Mucosa of descending colon (tissue), 3 donors: ENCODE results near the gene GPR31. TPM values are rescaled to one million over a fixed set of nuclear protein-coding genes. Genes with fewer than 3 reads are reported as not detected.

ENCODE experiments used
- ATAC-seq: fragments of 200-7000 bp; cut with Tn5 transposase; one replicate; pipeline ENCODE4 v1.9.1; 2020; ENCODE audit warnings: mild to moderate bottlenecking, moderate library complexity
- DNase-seq, 3 donors: peaks; one replicate each; pipeline ENCODE4 v3.0.0-alpha.2; 2020
- H3K36me3 ChIP-seq: fragments of 200-600 bp; one replicate; pipeline ENCODE4 v1.8.0; 2021; ENCODE audit warnings: low read depth, mild to moderate bottlenecking
- H3K4me1 ChIP-seq: fragments of 200-600 bp; one replicate; pipeline ENCODE4 v1.8.0; 2021; ENCODE audit warnings: low read depth, mild to moderate bottlenecking
- H3K4me3 ChIP-seq: fragments of 200-600 bp; one replicate; pipeline ENCODE4 v1.8.0; 2021; ENCODE audit warnings: mild to moderate bottlenecking
- H3K9me3 ChIP-seq: fragments of 200-600 bp; one replicate; pipeline ENCODE4 v1.8.0; 2021; ENCODE audit warnings: mild to moderate bottlenecking
- intact Hi-C, 2 donors: fragments of 100-400 bp; cut with DNase I in 1 of 2; cut with micrococcal nuclease in 1 of 2; formaldehyde crosslinking; loops; one replicate each; pipeline versions ENCODE4 v1.11.0 to v1.11.1; 2022; cut with DNase I, micrococcal nuclease
- total RNA-seq, 3 donors: library from RNA; stranded (reverse); fragmentation: NEBNext Ultra II Directional in 2 of 3; extraction: Animal tissue kit (Norgen Biotek cat#: 25700) in 2 of 3; gene quantifications; one replicate each; pipeline versions ENCODE4 v1.2.1 to v1.2.4, GENCODE V29; 2021 to 2023
- TF ChIP-seq, protein P1 (sequence below): fragments of 200-600 bp; IDR thresholded peaks from one replicate; pipeline ENCODE4 v1.8.0; 2022; ENCODE audit warnings: antibody characterized with exemption, mild to moderate bottlenecking
- donor health status: DM: no; HTN: no; CAD: no; lungs with moderate emphysema.
- donor health status: DM: no; HTN: no; CAD: no.
- donor health status: DM: no; HTN: yes; CAD: no.

GPR31 gene
- total RNA-seq, 3 donors from 2014 or later, result not detected

GRCh38 chr6:167116838-167117228 lies 40.9 kb downstream of the GPR31 start:
- H3K4me3 ChIP-seq, result no peak overlapping the region
- TF ChIP-seq, protein P1, sequence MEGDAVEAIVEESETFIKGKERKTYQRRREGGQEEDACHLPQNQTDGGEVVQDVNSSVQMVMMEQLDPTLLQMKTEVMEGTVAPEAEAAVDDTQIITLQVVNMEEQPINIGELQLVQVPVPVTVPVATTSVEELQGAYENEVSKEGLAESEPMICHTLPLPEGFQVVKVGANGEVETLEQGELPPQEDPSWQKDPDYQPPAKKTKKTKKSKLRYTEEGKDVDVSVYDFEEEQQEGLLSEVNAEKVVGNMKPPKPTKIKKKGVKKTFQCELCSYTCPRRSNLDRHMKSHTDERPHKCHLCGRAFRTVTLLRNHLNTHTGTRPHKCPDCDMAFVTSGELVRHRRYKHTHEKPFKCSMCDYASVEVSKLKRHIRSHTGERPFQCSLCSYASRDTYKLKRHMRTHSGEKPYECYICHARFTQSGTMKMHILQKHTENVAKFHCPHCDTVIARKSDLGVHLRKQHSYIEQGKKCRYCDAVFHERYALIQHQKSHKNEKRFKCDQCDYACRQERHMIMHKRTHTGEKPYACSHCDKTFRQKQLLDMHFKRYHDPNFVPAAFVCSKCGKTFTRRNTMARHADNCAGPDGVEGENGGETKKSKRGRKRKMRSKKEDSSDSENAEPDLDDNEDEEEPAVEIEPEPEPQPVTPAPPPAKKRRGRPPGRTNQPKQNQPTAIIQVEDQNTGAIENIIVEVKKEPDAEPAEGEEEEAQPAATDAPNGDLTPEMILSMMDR, result no peak
- DNase-seq, result no peak
- ATAC-seq, result no peak
- intact Hi-C loops, result no loop called here
- H3K4me1 ChIP-seq, result no peaks in the 10 kb centered on the region
- H3K9me3 ChIP-seq, result no peaks in the 10 kb centered on the region
- H3K36me3 ChIP-seq, result no peaks in the 10 kb centered on the region

DNA sequence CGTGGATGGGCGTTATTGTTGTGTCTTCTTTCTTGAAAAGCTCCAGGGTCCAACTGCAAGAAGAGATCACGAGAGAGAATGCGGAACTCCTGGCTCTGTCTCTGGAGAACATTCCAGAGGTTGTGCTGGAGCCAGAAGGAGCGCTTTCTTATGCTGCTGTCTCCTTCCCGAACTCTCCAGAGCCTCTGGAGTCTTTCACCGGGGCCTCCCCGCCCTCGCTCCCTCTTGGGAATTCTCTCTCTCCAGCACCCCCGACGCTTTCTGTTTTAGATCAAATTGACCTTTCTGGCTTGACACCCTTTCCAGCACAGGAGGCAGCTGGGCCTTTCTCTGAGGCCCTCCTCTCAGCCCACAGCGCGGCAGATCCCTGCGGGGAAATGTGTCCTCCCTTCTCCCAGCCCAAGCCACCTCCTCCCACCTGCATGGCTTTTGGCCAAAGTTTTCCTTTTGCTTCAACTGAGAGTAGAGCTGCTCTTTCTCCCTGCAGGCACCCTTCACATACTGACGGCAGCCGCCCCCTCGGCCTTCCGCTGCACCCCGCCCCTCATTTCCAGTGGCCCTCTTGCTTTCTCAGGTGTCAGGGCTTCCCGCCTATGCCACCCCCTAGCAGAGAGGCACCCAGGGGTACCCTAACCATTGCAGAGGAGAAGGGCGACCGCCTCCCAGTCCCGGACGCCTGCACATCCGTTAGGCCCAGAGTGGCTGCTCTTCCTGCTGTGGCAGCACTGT lies 41.5 kb downstream of the GPR31 start:
- DNase-seq (no peak), ATAC-seq (peak; percentile 6)
- no peaks in the 10 kb centered on the region for H3K4me1 ChIP-seq

GRCh38 chr6:167115054-167115453 lies 42.7 kb downstream of the GPR31 start:
- Histone ChIP-seq H3K9me3 (no peaks in the 10 kb centered on the region), H3K36me3 (no peaks in the 10 kb centered on the region), H3K4me1 (no peaks in the 10 kb centered on the region), H3K4me3 (no peak overlapping the region)
- TF ChIP-seq, protein P1, result no peak
- no peak for ATAC-seq
- DNase-seq, result no peak
- intact Hi-C loops, result no loop called here

More for the DNA sequence above, 41.5 kb downstream of the GPR31 start:
- Histone ChIP-seq H3K36me3 (no peaks in the 10 kb centered on the region), H3K4me3 (no peak overlapping the region), H3K9me3 (no peaks in the 10 kb centered on the region)
- TF ChIP-seq, protein P1, result no peak
- intact Hi-C loops, result no loop called here

DNA sequence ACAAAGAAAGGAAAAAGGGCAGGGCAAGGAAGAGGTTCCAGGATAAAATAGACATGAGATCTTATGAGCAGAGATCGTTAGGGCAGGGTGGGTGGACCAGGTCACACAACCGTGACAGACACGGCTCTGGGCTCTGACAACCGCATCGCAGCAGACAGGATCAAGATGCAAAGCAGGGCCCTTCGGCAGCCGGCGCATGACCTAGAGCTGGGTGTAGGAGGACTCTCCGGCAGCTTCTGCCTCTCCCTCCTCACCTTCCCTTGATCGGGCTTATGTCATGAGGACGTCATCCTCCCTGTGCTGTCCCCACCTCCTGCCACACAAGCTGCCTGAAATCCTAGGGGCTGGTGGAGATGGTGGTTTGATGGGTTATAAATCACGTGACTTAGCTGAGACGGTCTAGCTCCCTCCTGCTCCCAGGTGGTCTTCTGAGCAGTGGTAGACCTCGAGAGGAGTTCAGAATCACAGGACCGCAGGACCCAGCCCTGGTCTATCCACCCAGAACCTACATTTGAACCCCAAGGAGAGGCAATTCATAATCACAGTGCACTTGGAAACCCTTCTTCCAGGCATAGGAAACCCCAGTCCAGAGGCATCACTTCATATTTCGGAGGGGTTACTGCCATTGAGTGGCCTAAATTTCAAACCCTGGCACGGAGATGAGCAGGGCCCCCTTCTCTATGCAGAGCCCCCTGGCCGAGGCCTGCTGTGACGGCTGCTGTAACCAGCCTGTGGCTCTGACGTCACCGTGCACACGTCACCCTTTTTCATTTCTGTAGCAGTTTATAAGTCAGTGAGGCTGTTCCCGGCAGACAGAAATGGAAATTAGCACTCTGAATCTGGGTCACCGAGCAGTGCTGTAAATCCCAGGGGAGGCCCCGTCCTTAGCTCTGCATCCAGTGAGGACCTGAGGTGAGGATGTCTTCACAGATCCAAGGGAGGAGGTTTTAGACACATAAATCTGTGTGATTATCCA lies 43.6 kb downstream of the GPR31 start:
- Histone ChIP-seq H3K4me1 (no peaks in the 10 kb centered on the region), H3K4me3 (no peak overlapping the region), H3K36me3 (no peaks in the 10 kb centered on the region), H3K9me3 (no peaks in the 10 kb centered on the region)
- ATAC-seq (peak; percentile 70), DNase-seq (peak in 2 of 3 donors; percentile 36 to 88)
- TF ChIP-seq, protein P1, result no peak
- intact Hi-C loops, result no loop called here

DNA sequence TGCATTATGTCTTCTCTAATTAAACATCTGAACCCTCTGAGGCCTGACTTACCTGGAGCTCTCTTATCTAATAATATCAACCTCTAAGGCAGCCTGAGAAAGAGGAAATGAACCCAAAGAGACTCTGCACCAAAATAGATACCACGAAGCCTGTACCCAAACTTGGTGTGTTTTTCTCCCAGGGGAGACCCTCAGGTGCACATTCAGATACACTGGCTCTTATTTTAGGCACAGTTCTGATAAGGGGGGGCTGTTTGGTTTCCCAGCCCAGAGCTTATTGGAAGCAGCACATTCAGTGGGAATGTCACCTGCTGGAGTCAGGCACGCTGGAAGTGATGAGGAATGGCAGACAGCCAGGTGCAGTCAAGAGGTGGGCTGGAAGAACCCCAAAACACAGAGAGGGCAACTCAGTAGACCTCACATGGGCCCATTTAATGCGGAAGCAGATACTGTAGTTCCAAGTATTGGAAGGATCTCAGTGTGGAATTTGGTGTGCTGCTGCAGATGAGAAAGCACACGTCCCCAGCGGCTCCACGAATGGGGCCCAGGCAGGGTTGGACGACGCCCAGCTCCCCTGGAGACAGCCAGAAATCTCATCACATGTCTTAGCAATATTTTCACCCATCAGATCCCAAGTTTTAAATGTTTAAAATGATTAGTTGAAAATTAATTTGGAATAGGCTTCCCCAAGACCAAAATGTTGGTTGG lies 44.6 kb downstream of the GPR31 start:
- TF ChIP-seq, protein P1, result no peak
- DNase-seq (no peak), ATAC-seq (peak; percentile 62)
- Histone ChIP-seq H3K9me3 (no peaks in the 10 kb centered on the region), H3K36me3 (no peaks in the 10 kb centered on the region), H3K4me3 (no peak overlapping the region), H3K4me1 (no peaks in the 10 kb centered on the region)
- intact Hi-C loops, result no loop called here
